HepG2 (cell line): ENCODE measurements around the gene SLC4A11. TPM values are rescaled to one million over a fixed set of nuclear protein-coding genes. Genes with fewer than 3 reads are reported as not detected.

Source experiments
- ATM ChIP-seq: fragments of 450-650 bp; IDR thresholded peaks from 2 replicates; pipeline ENCODE4 v1.7.1; 2017; ENCODE audit warnings: mild to moderate bottlenecking, borderline replicate concordance
- CREBL2 ChIP-seq: sonication (generic); formaldehyde crosslinking; IDR thresholded peaks from 2 replicates; pipeline ENCODE4 v1.8.1; 2023; ENCODE audit warnings: missing genetic modification reagents, mild to moderate bottlenecking, borderline replicate concordance
- HMG20B ChIP-seq: conservative IDR thresholded peaks from 2 replicates; pipeline ENCODE4 v1.6.1; 2016; ENCODE audit warnings: missing genetic modification reagents, missing compliant biosample characterization
- MTF2 ChIP-seq: sonication (generic); formaldehyde crosslinking; IDR thresholded peaks from 2 replicates; pipeline ENCODE4 v1.5.0; 2020; ENCODE audit warnings: missing genetic modification reagents, borderline replicate concordance
- PAXIP1 ChIP-seq: sonication (generic); formaldehyde crosslinking; conservative IDR thresholded peaks from 2 replicates; pipeline ENCODE4 v1.4.0; 2020; ENCODE audit warnings: mild to moderate bottlenecking, missing genetic modification reagents, moderate library complexity
- SKIL ChIP-seq: sonication (generic); formaldehyde crosslinking; IDR thresholded peaks from 2 replicates; pipeline ENCODE4 v1.8.0; 2022; ENCODE audit warnings: missing genetic modification reagents, mild to moderate bottlenecking, moderate library complexity, borderline replicate concordance
- SP2 ChIP-seq: sonication (generic); formaldehyde crosslinking; IDR thresholded peaks from 2 replicates; pipeline ENCODE4 v1.5.1; 2020; ENCODE audit warnings: mild to moderate bottlenecking, missing genetic modification reagents
- SRF ChIP-seq: IDR thresholded peaks from 2 replicates; pipeline ENCODE4 v1.6.1; 2011; ENCODE audit warnings: mild to moderate bottlenecking, low read depth, low read length, moderate library complexity
- WIZ ChIP-seq: sonication (generic); formaldehyde crosslinking; IDR thresholded peaks from 2 replicates; pipeline ENCODE4 v1.5.1; 2020; ENCODE audit warnings: mild to moderate bottlenecking, missing genetic modification reagents
- YEATS4 ChIP-seq: sonication (generic); formaldehyde crosslinking; IDR thresholded peaks from 2 replicates; pipeline ENCODE4 v1.4.0; 2020; ENCODE audit warnings: missing genetic modification reagents, borderline replicate concordance
- ZFYVE20 ChIP-seq: sonication (generic); formaldehyde crosslinking; IDR thresholded peaks from 2 replicates; pipeline ENCODE4 v1.8.0; 2023; ENCODE audit warnings: low read depth, mild to moderate bottlenecking, moderate library complexity, missing genetic modification reagents, borderline replicate concordance
- ZNF776 ChIP-seq: sonication (generic); formaldehyde crosslinking; IDR thresholded peaks from 2 replicates; pipeline ENCODE4 v1.4.0; 2020; ENCODE audit warnings: mild to moderate bottlenecking, missing genetic modification reagents
- ZUFSP ChIP-seq: sonication (generic); formaldehyde crosslinking; IDR thresholded peaks from 2 replicates; pipeline ENCODE4 v1.9.0; 2021; ENCODE audit warnings: missing genetic modification reagents, mild to moderate bottlenecking, borderline replicate concordance
- polyA plus RNA-seq, 8 experiments: library from polyadenylated mRNA; depleted of rRNA in 3 of 8; stranded (reverse) in 7 of 8; unstranded in 1 of 8; fragments of >200 nt; fragmentation: Illumina TruSeq in 4 of 8; extraction: Trizol in 4 of 8; gene quantifications; 2 replicates each; pipeline versions ENCODE4 v1.2.1 to v1.2.3, GENCODE V29; 2011 to 2016; ENCODE audit warnings: low read depth in 4 of 8, missing spikeins in 1 of 8, mixed read lengths in 1 of 8; ENCODE audit not compliant: insufficient read depth in 1 of 8
- total RNA-seq, 5 experiments: library from RNA; depleted of rRNA; stranded (reverse); fragments of >200 nt; fragmentation: Illumina TruSeq; extraction: Trizol; gene quantifications; 2 replicates each; pipeline ENCODE4 v1.2.3, GENCODE V29; 2016; ENCODE audit warnings: low read depth in 1 of 5
- TF ChIP-seq, protein P1 (sequence below): IDR thresholded peaks from 2 replicates; pipeline ENCODE4 v1.6.1; 2016; ENCODE audit warnings: control low read depth
- TF ChIP-seq, protein P2 (sequence below): sonication (generic); formaldehyde crosslinking; IDR thresholded peaks from 2 replicates; pipeline ENCODE4 v1.9.0; 2022; ENCODE audit warnings: missing genetic modification reagents, mild to moderate bottlenecking, borderline replicate concordance
- TF ChIP-seq, protein P3 (sequence below): sonication (generic); formaldehyde crosslinking; IDR thresholded peaks from 2 replicates; pipeline ENCODE4 v1.8.1; 2023; ENCODE audit warnings: mild to moderate bottlenecking, inconsistent platforms, moderate library complexity, missing genetic modification reagents, borderline replicate concordance

Gene SLC4A11
- total and polyA plus RNA-seq, 2 of the 13 experiments (the other 11 are each of a cell fraction or from before 2014, with no cell fraction given), result 3.9 to 27.0 TPM

GRCh38 chr20:3209257-3209945 lies 29.6 kb downstream of the SLC4A11 start, which contains the start of gene ITPA (continued):
- peak; percentile 91 for TF ChIP-seq YEATS4
- peak; percentile 57 for TF ChIP-seq SP2
- no peak for TF ChIP-seq ZFYVE20 (CRISPR knock-in tag)
- TF ChIP-seq ZNF776 (CRISPR knock-in tag), result no peak
- no peak for TF ChIP-seq MTF2 (CRISPR knock-in tag)
- TF ChIP-seq, protein P1, sequence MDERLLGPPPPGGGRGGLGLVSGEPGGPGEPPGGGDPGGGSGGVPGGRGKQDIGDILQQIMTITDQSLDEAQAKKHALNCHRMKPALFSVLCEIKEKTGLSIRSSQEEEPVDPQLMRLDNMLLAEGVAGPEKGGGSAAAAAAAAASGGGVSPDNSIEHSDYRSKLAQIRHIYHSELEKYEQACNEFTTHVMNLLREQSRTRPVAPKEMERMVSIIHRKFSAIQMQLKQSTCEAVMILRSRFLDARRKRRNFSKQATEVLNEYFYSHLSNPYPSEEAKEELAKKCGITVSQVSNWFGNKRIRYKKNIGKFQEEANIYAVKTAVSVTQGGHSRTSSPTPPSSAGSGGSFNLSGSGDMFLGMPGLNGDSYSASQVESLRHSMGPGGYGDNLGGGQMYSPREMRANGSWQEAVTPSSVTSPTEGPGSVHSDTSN (CRISPR knock-in tag), result no peak
- TF ChIP-seq HMG20B (CRISPR knock-in tag), result no peak; the same call in none of the 2 replicates
- TF ChIP-seq SKIL (CRISPR knock-in tag), result no peak
- no peak; the same call in 1 of the 2 replicates for TF ChIP-seq CREBL2 (CRISPR knock-in tag)
- peak; percentile 93 for TF ChIP-seq WIZ (CRISPR knock-in tag)
- TF ChIP-seq ZUFSP, result no peak
- 0 out of 2 replicates have a peak, but pooled peaks have one; percentile 47 for TF ChIP-seq PAXIP1 (CRISPR knock-in tag)
- no peak for TF ChIP-seq SRF
- TF ChIP-seq, protein P2, sequence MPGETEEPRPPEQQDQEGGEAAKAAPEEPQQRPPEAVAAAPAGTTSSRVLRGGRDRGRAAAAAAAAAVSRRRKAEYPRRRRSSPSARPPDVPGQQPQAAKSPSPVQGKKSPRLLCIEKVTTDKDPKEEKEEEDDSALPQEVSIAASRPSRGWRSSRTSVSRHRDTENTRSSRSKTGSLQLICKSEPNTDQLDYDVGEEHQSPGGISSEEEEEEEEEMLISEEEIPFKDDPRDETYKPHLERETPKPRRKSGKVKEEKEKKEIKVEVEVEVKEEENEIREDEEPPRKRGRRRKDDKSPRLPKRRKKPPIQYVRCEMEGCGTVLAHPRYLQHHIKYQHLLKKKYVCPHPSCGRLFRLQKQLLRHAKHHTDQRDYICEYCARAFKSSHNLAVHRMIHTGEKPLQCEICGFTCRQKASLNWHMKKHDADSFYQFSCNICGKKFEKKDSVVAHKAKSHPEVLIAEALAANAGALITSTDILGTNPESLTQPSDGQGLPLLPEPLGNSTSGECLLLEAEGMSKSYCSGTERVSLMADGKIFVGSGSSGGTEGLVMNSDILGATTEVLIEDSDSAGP (CRISPR knock-in tag), result peak; percentile 95; the same call in 1 of the 2 replicates
- no peak for TF ChIP-seq ATM
- TF ChIP-seq, protein P3, sequence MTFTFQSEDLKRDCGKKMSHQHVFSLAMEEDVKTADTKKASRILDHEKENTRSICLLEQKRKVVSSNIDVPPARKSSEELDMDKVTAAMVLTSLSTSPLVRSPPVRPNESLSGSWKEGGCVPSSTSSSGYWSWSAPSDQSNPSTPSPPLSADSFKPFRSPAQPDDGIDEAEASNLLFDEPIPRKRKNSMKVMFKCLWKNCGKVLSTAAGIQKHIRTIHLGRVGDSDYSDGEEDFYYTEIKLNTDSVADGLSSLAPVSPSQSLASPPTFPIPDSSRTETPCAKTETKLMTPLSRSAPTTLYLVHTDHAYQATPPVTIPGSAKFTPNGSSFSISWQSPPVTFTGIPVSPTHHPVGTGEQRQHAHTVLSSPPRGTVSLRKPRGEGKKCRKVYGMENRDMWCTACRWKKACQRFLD (CRISPR knock-in tag), result peak; percentile 67; the same call in 1 of the 2 replicates
